Spleen (tissue), 11 donors: ENCODE results near the gene SIGLEC8. TPM values are rescaled to one million over a fixed set of nuclear protein-coding genes. Genes with fewer than 3 reads are reported as not detected.
A peak's percentile ranks its signal among the peaks of the same experiment; 100 is the strongest.
"Not testable (repeated sequence)": the region's sequence is repeated elsewhere in the genome, so short reads cannot be mapped to it uniquely, and the experiment has no call there.

Experiments used
- DNase-seq: peaks from one replicate; pipeline ENCODE4 v3.0.0-alpha.2; 2020
- H3K27ac ChIP-seq, 8 donors: fragments of 200-600 bp; sonication (generic) in 7 of 8; 1 replicate in 4 of 8; 2 replicates in 4 of 8; pipeline versions ENCODE4 v1.5.0 to v1.8.0; 2016 to 2021; ENCODE audit warnings: inconsistent platforms in 4 of 8, mild to moderate bottlenecking in 4 of 8, moderate library complexity in 1 of 8
- H3K27me3 ChIP-seq, 7 donors: fragments of 200-600 bp; sonication (generic) in 6 of 7; replicated peaks in 1 of 7; 1 replicate in 4 of 7; 2 replicates in 3 of 7; pipeline versions ENCODE4 v1.5.0 to v1.8.0; 2016 to 2021; ENCODE audit warnings: inconsistent platforms in 3 of 7, mild to moderate bottlenecking in 1 of 7
- H3K36me3 ChIP-seq, 6 donors: fragments of 200-600 bp; sonication (generic) in 5 of 6; 1 replicate in 4 of 6; 2 replicates in 2 of 6; pipeline versions ENCODE4 v1.5.0 to v1.8.0; 2016 to 2021; ENCODE audit warnings: inconsistent platforms in 2 of 6
- H3K4me1 ChIP-seq, 6 donors: fragments of 200-600 bp; sonication (generic) in 5 of 6; 1 replicate in 3 of 6; 2 replicates in 3 of 6; pipeline versions ENCODE4 v1.5.0 to v1.8.0; 2016 to 2021; ENCODE audit warnings: inconsistent platforms in 3 of 6
- H3K4me3 ChIP-seq, 8 donors: fragments of 200-600 bp; sonication (generic) in 7 of 8; 1 replicate in 4 of 8; 2 replicates in 4 of 8; pipeline versions ENCODE4 v1.5.0 to v1.8.0; 2016 to 2021; ENCODE audit warnings: inconsistent platforms in 4 of 8, mild to moderate bottlenecking in 4 of 8, moderate library complexity in 2 of 8
- H3K9me3 ChIP-seq, 8 donors: fragments of 200-600 bp; sonication (generic) in 7 of 8; 1 replicate in 4 of 8; 2 replicates in 4 of 8; pipeline versions ENCODE4 v1.5.0 to v1.8.0; 2016 to 2021; ENCODE audit warnings: inconsistent platforms in 4 of 8
- CTCF ChIP-seq, 11 experiments: fragments of 200-600 bp in 7 of 11; fragments of 450-650 bp in 4 of 11; sonication (generic) in 4 of 11; IDR thresholded peaks in 8 of 11; conservative IDR thresholded peaks in 3 of 11; 1 replicate in 7 of 11; 2 replicates in 4 of 11; pipeline versions ENCODE4 v1.4.0 to v1.8.0; 2016 to 2021; ENCODE audit warnings: antibody characterized with exemption in 11 of 11, inconsistent platforms in 4 of 11, mild to moderate bottlenecking in 1 of 11
- POLR2A ChIP-seq, 3 donors: fragments of 450-650 bp; IDR thresholded peaks; one replicate each; pipeline ENCODE4 v1.5.1; 2017; ENCODE audit warnings: antibody characterized with exemption in 3 of 3, mild to moderate bottlenecking in 1 of 3
- POLR2AphosphoS5 ChIP-seq, 3 donors: sonication (generic); formaldehyde crosslinking; IDR thresholded peaks; one replicate each; pipeline ENCODE4 v1.5.1; 2017; ENCODE audit warnings: antibody characterized with exemption in 3 of 3
- WGBS, 5 donors: extraction: QIAGEN DNeasy Blood & Tissue Kit in 3 of 5; methylation state at CpG; one replicate each; pipeline versions ENCODE4 v1.1.5 to v1.1.7; 2013 to 2018; 5-methylcytosine and 5-hydroxymethylcytosine counted together
- intact Hi-C: fragments of 100-400 bp; cut with DNase I; formaldehyde crosslinking; loops from one replicate; pipeline ENCODE4 v1.15.0; 2023; ENCODE audit warnings: low total_unique reads
- polyA plus RNA-seq, 3 donors: library from polyadenylated mRNA; stranded (reverse); fragments of 200-250 nt; gene quantifications; one replicate each; pipeline ENCODE4 v1.2.1, GENCODE V29; 2013
- total RNA-seq, 7 donors: library from RNA; depleted of rRNA in 3 of 7; stranded (reverse); fragments of >200 nt in 3 of 7; fragmentation: NEBNext Ultra II Directional in 4 of 7; extraction: Animal tissue kit (Norgen Biotek cat#: 25700) in 4 of 7; gene quantifications; one replicate each; pipeline versions ENCODE4 v1.1.0 to v1.2.1, GENCODE V29; 2016 to 2021
- donor health status: healthy with polysubstance abuse.
- donor health status: DM: no; HTN: no; CAD: no; lungs with moderate emphysema.
- donor health status: DM: no; HTN: no; CAD: no.
- donor health status: Bipolar disorder and iron deficiency.
- donor health status: healthy.
- donor health status: DM: no; HTN: no; CAD: no.
- donor health status: DM: yes; HTN: yes; CAD: no.

The SIGLEC8 gene
- total and polyA plus RNA-seq, 10 donors = 1.1 to 39.3 (median 6.2) TPM

DNA sequence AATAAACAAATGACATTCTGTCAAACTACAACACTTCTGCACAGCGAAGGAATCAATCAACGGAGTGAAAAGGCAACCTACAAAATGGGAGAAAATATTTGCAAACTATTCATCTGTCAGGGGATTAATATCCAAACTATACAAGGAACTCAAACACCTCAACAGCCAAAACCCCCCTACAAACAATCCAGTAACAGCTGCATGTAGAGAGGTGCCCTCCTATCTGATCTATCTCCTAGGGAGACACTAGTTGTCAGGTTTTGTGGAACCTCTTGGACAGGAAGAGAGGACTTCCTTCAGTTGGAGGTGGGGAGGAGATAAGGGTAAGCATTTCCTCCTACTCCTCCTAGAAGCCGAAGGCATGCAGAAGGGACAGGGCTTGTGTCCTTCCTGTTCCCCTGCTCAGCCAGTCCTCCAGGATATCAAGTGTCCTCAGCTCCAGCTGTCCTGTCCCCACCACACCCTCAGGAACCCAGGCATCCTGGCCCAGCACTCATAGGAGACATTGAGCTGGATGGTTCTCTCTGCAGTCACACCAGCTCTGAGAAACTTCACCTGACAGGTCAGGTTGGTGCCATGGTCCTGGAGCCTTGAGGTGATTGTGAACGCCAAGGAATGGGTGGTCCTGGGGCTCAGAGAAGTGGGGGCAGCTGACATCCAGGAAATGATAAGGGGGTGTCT is 9.8 kb upstream of the SIGLEC8 start:
- peak; percentile 29 for DNase-seq
- H3K9me3 ChIP-seq = no peaks in the 10 kb centered on the region
- H3K27me3 ChIP-seq = peaks cover 0 to 48% (median 3%) of the 10 kb centered on the region in 7 donors
- H3K36me3 ChIP-seq = no peaks in the 10 kb centered on the region
- 42 to 61% (median 50%) methylated on average over 4 of the region's 4 CpGs for WGBS, 5 donors
- no peak for TF ChIP-seq CTCF (IDR thresholded peaks at IDR 0.05 in 8 of 11, conservative IDR thresholded peaks at IDR 0.05 in 3 of 11)
- no peak overlapping the region for H3K4me3 ChIP-seq
- peaks cover 0 to 36% (median 3%) of the 10 kb centered on the region in 6 donors for H3K4me1 ChIP-seq
- intact Hi-C loops = no loop called here
- no peak overlapping the region for H3K27ac ChIP-seq

DNA sequence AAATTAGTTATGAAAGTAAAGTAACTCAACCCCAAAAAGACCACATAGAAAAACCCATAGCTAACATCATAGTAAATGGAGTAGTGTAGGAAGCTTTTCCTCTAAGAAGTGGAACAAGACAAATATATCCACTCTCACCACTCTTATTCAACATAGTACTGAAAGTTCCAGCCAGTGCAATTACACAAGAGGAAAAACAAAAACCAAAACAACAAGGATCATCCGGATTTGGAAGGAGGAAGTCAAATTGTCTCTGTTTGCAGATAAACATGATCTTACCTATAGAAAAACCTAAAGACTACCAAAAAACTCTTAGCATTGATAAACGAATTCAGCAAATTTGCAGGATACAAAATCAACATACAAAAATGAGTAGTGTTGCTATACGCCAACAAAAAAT is 8.5 kb upstream of the SIGLEC8 start:
- no peak for TF ChIP-seq POLR2AphosphoS5 (IDR thresholded peaks at IDR 0.05)
- 49 to 66% (median 55%) methylated on average over 3 of the region's 3 CpGs for WGBS, 5 donors
- Histone ChIP-seq H3K9me3 (no peaks in the 10 kb centered on the region), H3K27me3 (peaks cover 0 to 50% (median 16%) of the 10 kb centered on the region in 7 donors), H3K4me1 (peaks cover 0 to 44% (median 10%) of the 10 kb centered on the region in 6 donors), H3K27ac (no peak overlapping the region), H3K4me3 (no peak overlapping the region), H3K36me3 (no peaks in the 10 kb centered on the region)
- intact Hi-C loops = no loop called here
- DNase-seq = no peak

DNA sequence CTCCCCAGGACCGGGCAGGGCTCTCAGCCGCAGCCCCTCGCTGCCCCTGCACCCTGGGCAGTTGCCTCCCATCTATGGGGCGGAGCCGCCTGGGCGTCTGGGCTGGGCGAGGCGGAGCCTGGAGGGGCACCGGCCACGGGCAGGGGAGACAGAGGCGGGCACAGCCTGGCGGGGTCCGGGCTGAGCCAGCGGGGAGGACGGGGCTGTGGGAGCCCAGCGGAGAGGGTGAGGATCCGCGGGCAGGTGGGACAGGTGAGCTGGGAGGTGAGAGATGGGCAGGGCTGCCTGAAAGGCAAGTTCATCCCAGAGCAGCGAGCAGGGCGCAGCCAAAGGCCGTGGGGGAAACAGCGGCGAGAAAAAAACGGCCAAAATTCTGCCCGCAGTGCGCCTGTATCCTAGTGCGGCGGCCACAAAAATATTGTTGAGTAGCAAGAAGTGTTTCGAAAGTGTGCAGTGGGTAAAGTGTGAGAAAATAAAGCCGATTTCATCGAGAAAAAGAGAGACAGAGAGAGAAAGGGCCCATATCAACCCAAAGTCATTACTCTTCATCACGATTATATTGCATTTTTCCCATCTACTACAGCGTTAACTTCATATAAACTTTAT is 5.8 kb upstream of the SIGLEC8 start:
- DNase-seq, H3K36me3 ChIP-seq, H3K27ac ChIP-seq, H3K9me3 ChIP-seq, H3K4me3 ChIP-seq, intact Hi-C loops: not testable (repeated sequence)
- peaks cover 0 to 65% (median 19%) of the 10 kb centered on the region in 7 donors for H3K27me3 ChIP-seq
- H3K4me1 ChIP-seq = peaks cover 0 to 63% (median 14%) of the 10 kb centered on the region in 6 donors
- 17 to 41% (median 33%) methylated on average over 11 to 15 of the region's 33 CpGs for WGBS, 5 donors

DNA sequence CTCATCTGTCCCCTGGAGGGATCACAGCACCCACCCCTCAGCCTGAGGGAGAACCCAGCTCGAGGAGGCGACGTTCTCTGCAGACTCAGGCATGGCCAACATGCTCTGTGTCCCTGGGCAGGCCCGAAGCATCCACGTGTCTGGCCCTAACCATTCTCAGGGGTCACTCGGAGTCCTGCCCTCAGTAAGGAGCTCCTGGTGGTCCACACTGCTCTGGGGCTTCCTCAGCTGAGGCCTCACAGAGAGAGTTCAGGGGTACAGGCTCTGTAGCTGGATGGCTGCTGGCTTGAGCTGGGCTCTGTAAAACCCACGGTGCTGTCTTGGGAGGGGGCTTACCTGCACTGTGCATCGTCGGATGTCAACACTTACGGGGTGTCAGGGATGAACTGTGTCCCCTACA is 4.4 kb upstream of the SIGLEC8 start:
- peaks cover 0 to 75% (median 19%) of the 10 kb centered on the region in 7 donors for H3K27me3 ChIP-seq
- intact Hi-C loops = no loop called here
- no peak overlapping the region for H3K4me3 ChIP-seq
- H3K9me3 ChIP-seq = no peaks in the 10 kb centered on the region
- TF ChIP-seq POLR2A (IDR thresholded peaks at IDR 0.05) (no peak), POLR2AphosphoS5 (IDR thresholded peaks at IDR 0.05) (no peak), CTCF (IDR thresholded peaks at IDR 0.05 in 8 of 11, conservative IDR thresholded peaks at IDR 0.05 in 3 of 11) (no peak)
- WGBS, 5 donors = 73 to 85% (median 82%) methylated on average over 9 to 10 of the region's 10 CpGs
- DNase-seq = peak; percentile 48
- H3K27ac ChIP-seq = no peak overlapping the region
- H3K4me1 ChIP-seq = peaks cover 0 to 54% (median 14%) of the 10 kb centered on the region in 6 donors
- no peaks in the 10 kb centered on the region for H3K36me3 ChIP-seq

DNA sequence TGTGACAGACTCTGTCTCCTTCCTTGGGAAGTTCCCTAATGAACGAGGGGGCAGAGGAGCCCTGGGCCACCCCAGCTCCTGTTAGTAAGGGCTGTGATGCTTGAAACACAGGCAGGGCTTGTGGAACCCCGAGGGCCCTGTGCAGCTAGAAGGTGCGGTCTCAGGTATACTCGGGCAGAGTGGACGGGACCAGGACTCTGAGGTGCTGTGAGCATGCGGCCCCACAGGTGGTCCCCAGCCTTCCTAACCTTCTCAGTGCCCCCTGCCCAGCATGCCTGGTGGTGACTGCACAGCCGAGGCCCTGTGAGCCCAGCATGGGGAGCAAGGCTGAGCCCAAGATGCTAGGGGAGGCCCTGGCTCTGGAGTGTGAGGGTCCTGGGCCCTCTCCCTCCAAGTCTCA is 4.0 kb upstream of the SIGLEC8 start:
- H3K27me3 ChIP-seq = peaks cover 0 to 79% (median 19%) of the 10 kb centered on the region in 7 donors

More for the DNA sequence above, 4.0 kb upstream of the SIGLEC8 start:
- intact Hi-C loops = no loop called here
- no peak overlapping the region for H3K4me3 ChIP-seq
- no peaks in the 10 kb centered on the region for H3K36me3 ChIP-seq
- DNase-seq = peak; percentile 59
- H3K9me3 ChIP-seq = no peaks in the 10 kb centered on the region
- TF ChIP-seq POLR2A (IDR thresholded peaks at IDR 0.05) = no peak
- TF ChIP-seq CTCF (IDR thresholded peaks at IDR 0.05 in 8 of 11, conservative IDR thresholded peaks at IDR 0.05 in 3 of 11) = no peak
- no peak for TF ChIP-seq POLR2AphosphoS5 (IDR thresholded peaks at IDR 0.05)
- peak overlapping the region in 4 of 8 donors; percentile 1 to 66 (median 56) for H3K27ac ChIP-seq
- 75 to 85% (median 80%) methylated on average over 5 to 7 of the region's 7 CpGs for WGBS, 5 donors
- peaks cover 0 to 51% (median 14%) of the 10 kb centered on the region in 6 donors for H3K4me1 ChIP-seq
